Measurements from ENCODE around the gene ZFP36.
"Not testable (repeated sequence)": the region's sequence is repeated elsewhere in the genome, so short reads cannot be mapped to it uniquely, and the experiment has no call there.

ZFP36 gene

DNA sequence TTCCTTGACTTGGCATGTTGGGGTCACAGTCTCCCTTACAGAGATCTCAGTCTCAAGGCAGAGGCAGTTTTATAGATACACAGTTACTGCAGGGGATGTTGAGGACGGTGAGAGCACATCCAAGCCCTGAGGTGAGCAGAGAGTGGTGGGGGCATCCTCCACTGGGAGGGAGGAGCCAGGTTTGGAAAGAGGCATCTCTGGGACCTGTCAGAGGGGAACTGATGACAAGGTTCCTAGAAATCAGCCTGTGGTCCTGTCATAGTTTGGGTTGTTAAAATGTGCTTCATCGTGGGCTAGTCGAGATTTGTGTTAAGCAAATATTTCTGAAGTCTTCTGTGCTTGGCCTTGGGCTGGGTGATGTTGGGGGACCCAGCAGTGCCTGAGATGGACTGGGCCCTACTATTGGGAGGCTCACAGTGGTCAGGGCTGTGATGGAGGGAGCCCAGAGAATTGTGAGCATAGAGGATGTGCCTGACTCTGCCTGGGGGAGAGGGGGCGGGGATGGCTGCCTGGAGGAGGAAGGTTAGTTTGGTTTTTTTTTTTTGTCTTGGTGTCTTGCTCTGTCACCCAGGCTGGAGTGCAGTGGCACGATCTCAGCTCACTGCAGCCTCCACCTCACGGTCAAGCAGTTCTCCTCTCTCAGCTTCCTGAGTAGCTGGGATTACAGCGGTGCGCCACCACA is 42.6 kb downstream of the ZFP36 start:
- DNase-seq: no peak

DNA sequence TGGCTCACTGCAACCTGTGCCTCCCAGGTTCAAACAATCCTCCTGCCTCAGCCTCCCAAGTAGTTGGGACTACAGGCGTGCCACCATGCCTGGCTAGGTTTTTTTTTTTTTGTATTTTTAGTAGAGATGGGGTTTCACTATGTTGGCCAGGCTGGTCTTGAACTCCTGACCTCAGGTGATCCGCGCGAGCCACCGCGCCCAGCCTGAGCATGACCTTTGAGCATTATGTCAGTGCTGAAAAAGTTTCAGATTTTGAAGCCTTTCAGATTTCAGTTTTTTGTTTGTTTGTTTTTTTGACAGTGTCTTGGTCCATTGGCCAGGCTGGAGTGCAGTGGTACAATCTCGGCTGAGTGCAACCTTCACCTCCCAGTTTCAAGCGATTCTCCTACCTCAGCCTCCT is 44.6 kb downstream of the ZFP36 start:
- DNase-seq: not testable (repeated sequence)

All from NCI-H2029 treated with DMSO at 0.1 percent for 48 hours (cell line).